Ascending aorta (tissue), 2 donors: ENCODE measurements around the gene C11orf98. TPM values are rescaled to one million over a fixed set of nuclear protein-coding genes. Genes with fewer than 3 reads are reported as not detected.
"Not testable (repeated sequence)": the region's sequence is repeated elsewhere in the genome, so short reads cannot be mapped to it uniquely, and the experiment has no call there.

ENCODE experiments used
- DNase-seq, 2 donors: peaks; one replicate each; pipeline ENCODE4 v3.0.0-alpha.2; 2019; ENCODE audit warnings: low spot score in 2 of 2
- H3K27ac ChIP-seq, 2 donors: fragments of 200-600 bp; sonication (generic); one replicate each; pipeline ENCODE4 v1.5.1; 2016 to 2017; ENCODE audit warnings: mild to moderate bottlenecking in 1 of 2
- H3K27me3 ChIP-seq: fragments of 200-600 bp; sonication (generic); one replicate; pipeline ENCODE4 v1.5.1; 2017
- H3K36me3 ChIP-seq, 2 donors: fragments of 200-600 bp; sonication (generic); one replicate each; pipeline ENCODE4 v1.5.1; 2016
- H3K4me1 ChIP-seq, 2 donors: fragments of 200-600 bp; sonication (generic); one replicate each; pipeline ENCODE4 v1.5.1; 2016 to 2017; ENCODE audit warnings: mild to moderate bottlenecking in 1 of 2
- H3K4me3 ChIP-seq, 2 donors: fragments of 200-600 bp; sonication (generic); one replicate each; pipeline ENCODE4 v1.5.1; 2016 to 2017; ENCODE audit warnings: mild to moderate bottlenecking in 1 of 2
- H3K9me3 ChIP-seq, 2 donors: fragments of 200-600 bp; sonication (generic); one replicate each; pipeline ENCODE4 v1.5.1; 2016
- intact Hi-C: fragments of 100-400 bp; cut with DNase I; formaldehyde crosslinking; loops from one replicate; pipeline ENCODE4 v1.15.1; 2023
- total RNA-seq: library from RNA; depleted of rRNA; stranded (reverse); fragments of >200 nt; gene quantifications from one replicate; pipeline ENCODE4 v1.1.0, GENCODE V29; 2016
- TF ChIP-seq, protein P1 (sequence below), 3 experiments: fragments of 200-600 bp in 2 of 3; fragments of 450-650 bp in 1 of 3; sonication (generic) in 2 of 3; IDR thresholded peaks; one replicate each; pipeline ENCODE4 v1.5.1; 2016 to 2019; ENCODE audit warnings: antibody characterized with exemption in 3 of 3, mild to moderate bottlenecking in 1 of 3, moderate library complexity in 1 of 3

The C11orf98 gene
- total RNA-seq, 1 donor from 2014 or later, result 49.8 TPM

DNA sequence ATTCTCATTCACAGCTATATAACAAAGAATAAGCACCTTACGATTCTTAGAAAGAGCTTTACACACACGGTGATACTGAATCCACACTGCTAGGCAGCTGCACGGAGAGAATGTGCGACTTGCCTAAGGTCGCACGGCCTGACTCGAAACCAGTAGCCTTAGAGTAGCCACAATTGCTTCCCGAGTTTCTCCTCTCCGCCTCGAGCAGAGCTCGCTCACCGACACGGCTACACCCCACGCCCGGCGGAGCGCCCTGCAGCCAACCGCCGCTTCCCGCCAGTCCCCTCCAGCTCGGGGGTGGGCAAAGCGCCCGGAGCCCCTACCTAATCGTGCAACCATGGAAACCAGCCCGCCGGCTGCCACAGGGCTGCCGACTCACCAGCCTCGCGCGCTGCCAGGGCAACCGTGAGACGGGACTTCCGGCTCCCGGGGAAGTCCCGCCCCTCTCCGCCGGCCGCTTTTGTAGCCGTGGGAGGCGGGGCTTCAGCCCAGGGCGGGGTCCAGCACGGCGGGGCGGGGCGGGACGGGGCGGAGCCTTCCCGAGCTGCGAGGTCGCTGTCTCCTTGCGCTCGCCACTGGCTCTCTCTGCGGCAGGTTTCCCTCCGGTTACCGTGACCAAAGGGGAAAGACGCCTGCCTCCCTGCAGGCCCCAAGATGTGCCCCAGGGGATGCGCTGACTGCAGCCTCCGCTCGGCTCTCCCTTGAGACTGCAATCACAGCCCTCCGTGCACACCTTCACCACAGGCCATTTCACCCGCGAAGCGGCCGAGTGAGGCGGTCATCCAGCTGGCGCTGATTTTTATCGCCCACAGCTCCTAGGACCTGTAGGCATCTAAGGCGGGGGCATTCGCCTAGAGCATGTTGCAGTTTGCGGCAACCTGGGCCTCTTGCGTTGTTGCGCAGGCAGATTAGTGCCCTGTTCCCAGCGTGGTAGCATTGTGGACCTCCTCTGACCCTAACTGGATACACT is 41.2 kb upstream of the C11orf98 start:
- peak; percentile 85 to 98 for DNase-seq
- Histone ChIP-seq H3K27me3 (no peaks in the 10 kb centered on the region), H3K36me3 (peaks cover 2 to 7% of the 10 kb centered on the region in 2 donors), H3K4me1 (peaks cover 8 to 21% of the 10 kb centered on the region in 2 donors), H3K4me3 (peak overlapping the region; percentile 75 to 76), H3K9me3 (no peaks in the 10 kb centered on the region), H3K27ac (peak overlapping the region; percentile 61 to 86)
- TF ChIP-seq, protein P1, sequence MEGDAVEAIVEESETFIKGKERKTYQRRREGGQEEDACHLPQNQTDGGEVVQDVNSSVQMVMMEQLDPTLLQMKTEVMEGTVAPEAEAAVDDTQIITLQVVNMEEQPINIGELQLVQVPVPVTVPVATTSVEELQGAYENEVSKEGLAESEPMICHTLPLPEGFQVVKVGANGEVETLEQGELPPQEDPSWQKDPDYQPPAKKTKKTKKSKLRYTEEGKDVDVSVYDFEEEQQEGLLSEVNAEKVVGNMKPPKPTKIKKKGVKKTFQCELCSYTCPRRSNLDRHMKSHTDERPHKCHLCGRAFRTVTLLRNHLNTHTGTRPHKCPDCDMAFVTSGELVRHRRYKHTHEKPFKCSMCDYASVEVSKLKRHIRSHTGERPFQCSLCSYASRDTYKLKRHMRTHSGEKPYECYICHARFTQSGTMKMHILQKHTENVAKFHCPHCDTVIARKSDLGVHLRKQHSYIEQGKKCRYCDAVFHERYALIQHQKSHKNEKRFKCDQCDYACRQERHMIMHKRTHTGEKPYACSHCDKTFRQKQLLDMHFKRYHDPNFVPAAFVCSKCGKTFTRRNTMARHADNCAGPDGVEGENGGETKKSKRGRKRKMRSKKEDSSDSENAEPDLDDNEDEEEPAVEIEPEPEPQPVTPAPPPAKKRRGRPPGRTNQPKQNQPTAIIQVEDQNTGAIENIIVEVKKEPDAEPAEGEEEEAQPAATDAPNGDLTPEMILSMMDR (IDR thresholded peaks at IDR 0.05), result no peak
- intact Hi-C loops, result loop anchor here (2.0 to 5.0 kb wide), 3 partner anchors 53 to 126 kb away; partner anchors contain the start of genes INTS5, POLR2G, STX5 and TEX54

DNA sequence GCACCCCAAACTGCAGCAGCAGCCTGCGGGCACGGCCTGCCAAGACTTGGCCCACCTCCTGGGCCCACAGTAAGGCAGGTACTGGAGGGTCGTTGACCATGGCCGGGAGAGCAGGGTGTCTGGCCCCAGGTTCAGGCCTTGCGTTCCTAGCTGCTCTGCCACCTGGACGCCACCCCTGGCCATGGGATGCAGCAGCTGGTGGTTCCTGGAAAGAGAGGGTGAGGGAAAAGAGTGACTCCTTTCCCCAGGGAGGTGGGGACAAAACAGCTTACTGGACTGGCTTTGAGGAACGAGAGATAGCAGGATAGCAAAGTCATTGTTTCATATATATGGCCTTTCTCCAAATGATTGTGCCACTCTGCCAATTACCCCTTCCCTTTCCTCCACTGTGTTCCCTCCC is 40.4 kb upstream of the C11orf98 start:
- peaks cover 3 to 4% of the 10 kb centered on the region in 2 donors for H3K36me3 ChIP-seq
- H3K27me3 ChIP-seq, result no peaks in the 10 kb centered on the region
- H3K4me3 ChIP-seq, result peak overlapping the region; percentile 75 to 76
- intact Hi-C loops, result loop anchor here (5.0 kb wide), 1 partner anchor 127 kb away; the partner anchor contains the start of genes STX5 and TEX54
- peak overlapping the region; percentile 61 to 86 for H3K27ac ChIP-seq
- H3K4me1 ChIP-seq, result peaks cover 8 to 21% of the 10 kb centered on the region in 2 donors
- no peaks in the 10 kb centered on the region for H3K9me3 ChIP-seq
- TF ChIP-seq, protein P1 (IDR thresholded peaks at IDR 0.05), result no peak
- DNase-seq, result no peak

DNA sequence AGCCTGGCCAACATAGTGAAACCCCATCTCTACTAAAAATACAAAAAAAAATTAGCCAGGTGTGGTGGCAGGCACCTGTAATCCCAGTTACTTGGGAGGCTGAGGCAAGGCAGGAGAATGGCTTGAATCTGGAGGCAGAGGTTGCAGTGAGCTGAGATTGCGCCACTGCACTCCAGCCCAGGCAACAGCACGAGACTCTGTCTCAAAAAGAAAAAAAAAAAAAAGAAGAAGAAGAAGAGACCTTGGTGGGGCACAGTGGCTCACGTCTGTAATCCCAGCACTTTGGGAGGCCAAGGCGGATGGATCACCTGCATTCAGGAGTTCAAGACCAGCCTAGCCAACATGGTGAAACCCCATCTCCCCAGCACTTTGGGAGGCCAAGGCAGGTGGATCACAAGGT is 38.9 kb upstream of the C11orf98 start:
- H3K9me3 ChIP-seq, H3K36me3 ChIP-seq, DNase-seq, H3K27ac ChIP-seq, H3K27me3 ChIP-seq, intact Hi-C loops, H3K4me3 ChIP-seq: not testable (repeated sequence)
- H3K4me1 ChIP-seq, result peaks cover 8 to 17% of the 10 kb centered on the region in 2 donors

DNA sequence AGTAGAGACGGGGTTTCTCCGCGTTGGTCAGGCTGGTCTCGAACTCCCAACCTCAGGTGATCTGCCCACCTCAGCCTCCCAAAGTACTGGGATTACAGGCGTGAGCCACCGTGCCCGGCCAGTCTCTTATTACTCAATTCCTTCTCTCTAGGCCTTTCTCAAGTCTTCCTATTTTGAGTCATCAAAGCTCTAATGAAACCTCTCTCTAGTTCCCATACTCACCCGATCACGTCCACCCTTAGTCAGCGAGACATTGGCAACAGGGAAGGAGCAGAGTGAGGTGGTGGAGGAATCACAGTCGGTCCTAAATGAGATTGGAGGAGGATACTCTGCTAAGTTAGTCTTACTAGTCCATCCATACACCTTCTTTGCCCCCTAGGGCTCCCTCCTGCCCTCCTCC is 37.2 kb upstream of the C11orf98 start:
- Histone ChIP-seq H3K27me3 (no peaks in the 10 kb centered on the region), H3K9me3 (no peaks in the 10 kb centered on the region), H3K4me3 (no peak overlapping the region), H3K4me1 (peaks cover 4 to 8% of the 10 kb centered on the region in 2 donors), H3K36me3 (peaks cover 0 to 4% of the 10 kb centered on the region in 2 donors), H3K27ac (no peak overlapping the region)
- no peak for DNase-seq
- intact Hi-C loops, result no loop called here
- TF ChIP-seq, protein P1 (IDR thresholded peaks at IDR 0.05), result no peak

DNA sequence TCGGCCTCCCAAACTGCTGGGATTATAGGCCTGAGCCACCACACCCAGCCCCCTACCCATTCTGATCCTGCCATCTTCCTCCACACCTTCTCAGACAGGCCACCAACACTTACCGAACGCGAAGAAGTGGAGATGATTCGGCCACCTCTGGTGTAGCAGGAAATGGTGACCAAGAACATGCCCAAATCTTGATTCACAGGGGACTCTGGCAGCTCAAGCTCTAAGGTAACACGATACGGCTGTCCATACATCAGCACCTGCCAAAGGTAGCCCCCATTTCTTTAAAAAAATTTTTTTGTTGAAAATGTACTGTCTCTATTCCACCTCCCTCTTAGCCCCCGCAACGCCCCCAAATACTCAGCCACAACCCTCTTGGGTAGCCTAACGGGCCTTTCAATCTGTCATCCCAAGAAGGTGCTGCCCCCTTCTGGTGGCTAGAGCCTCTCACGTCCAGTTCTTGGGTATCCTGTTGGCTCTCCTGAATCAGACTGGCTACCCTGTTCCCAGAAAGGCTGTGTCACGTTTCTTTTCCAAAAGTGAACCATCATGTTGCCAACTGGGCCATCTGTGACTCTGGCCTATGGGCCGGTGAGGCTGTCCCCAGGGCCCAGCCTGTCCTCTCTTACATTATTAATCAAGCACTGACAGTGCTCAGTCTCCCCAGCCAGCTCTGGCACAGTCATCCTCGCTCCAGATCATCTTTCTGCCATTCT is 29.6 kb upstream of the C11orf98 start:
- Histone ChIP-seq H3K36me3 (peaks cover 27 to 33% of the 10 kb centered on the region in 2 donors), H3K27me3 (no peaks in the 10 kb centered on the region), H3K4me1 (no peaks in the 10 kb centered on the region), H3K4me3 (no peak overlapping the region), H3K27ac (no peak overlapping the region), H3K9me3 (no peaks in the 10 kb centered on the region)
- TF ChIP-seq, protein P1 (IDR thresholded peaks at IDR 0.05), result peak; percentile 60 to 87 (median 79)
- intact Hi-C loops, result loop anchor here (1.0 to 2.0 kb wide), 3 partner anchors 42 to 314 kb away; partner anchors contain the start of gene INTS5
- DNase-seq, result peak; percentile 49 to 91

DNA sequence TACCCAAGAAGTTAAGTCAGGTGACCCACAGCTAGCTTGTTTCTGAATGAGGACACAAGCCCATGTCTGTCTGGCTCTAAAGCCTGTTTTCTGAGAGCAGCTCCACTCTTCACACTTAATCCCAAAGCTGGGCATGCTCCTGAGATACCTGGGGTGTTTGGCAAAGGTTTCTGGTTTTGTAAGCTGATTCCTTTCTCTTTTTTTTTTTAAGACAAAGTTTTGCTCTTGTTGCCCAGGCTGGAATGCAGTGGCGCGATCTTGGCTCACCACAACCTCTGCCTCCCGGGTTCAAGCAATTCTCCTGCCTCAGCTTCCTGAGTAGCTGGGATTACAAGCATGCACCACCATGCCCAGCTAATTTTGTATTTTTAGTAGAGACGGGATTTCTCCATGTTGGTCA is 28.6 kb upstream of the C11orf98 start:
- not testable (repeated sequence) for H3K4me3 ChIP-seq, H3K9me3 ChIP-seq, H3K4me1 ChIP-seq, H3K27ac ChIP-seq, H3K27me3 ChIP-seq, DNase-seq
- intact Hi-C loops, result loop anchor here (1.0 to 2.0 kb wide), 3 partner anchors 41 to 313 kb away; partner anchors contain the start of gene INTS5
- H3K36me3 ChIP-seq, result peaks cover 27 to 33% of the 10 kb centered on the region in 2 donors
